Vagina (tissue), 2 donors: ENCODE results near the gene FSTL4.

ENCODE experiments used
- POLR2A ChIP-seq, 2 donors: fragments of 450-650 bp; IDR thresholded peaks; one replicate each; pipeline ENCODE4 v1.6.1; 2017; ENCODE audit warnings: antibody characterized with exemption in 2 of 2, mild to moderate bottlenecking in 2 of 2, moderate library complexity in 2 of 2
- POLR2AphosphoS5 ChIP-seq, 2 donors: sonication (generic); formaldehyde crosslinking; IDR thresholded peaks; one replicate each; pipeline ENCODE4 v1.9.0; 2017; ENCODE audit warnings: antibody characterized with exemption in 2 of 2, mild to moderate bottlenecking in 2 of 2, low read depth in 1 of 2; ENCODE audit not compliant: insufficient read depth in 1 of 2
- TF ChIP-seq, protein P1 (sequence below), 3 experiments: fragments of 450-650 bp in 2 of 3; fragments of 200-600 bp in 1 of 3; sonication (generic) in 1 of 3; IDR thresholded peaks; one replicate each; pipeline ENCODE4 v1.5.1; 2017 to 2019; ENCODE audit warnings: antibody characterized with exemption in 3 of 3, mild to moderate bottlenecking in 2 of 3, moderate library complexity in 2 of 3

DNA sequence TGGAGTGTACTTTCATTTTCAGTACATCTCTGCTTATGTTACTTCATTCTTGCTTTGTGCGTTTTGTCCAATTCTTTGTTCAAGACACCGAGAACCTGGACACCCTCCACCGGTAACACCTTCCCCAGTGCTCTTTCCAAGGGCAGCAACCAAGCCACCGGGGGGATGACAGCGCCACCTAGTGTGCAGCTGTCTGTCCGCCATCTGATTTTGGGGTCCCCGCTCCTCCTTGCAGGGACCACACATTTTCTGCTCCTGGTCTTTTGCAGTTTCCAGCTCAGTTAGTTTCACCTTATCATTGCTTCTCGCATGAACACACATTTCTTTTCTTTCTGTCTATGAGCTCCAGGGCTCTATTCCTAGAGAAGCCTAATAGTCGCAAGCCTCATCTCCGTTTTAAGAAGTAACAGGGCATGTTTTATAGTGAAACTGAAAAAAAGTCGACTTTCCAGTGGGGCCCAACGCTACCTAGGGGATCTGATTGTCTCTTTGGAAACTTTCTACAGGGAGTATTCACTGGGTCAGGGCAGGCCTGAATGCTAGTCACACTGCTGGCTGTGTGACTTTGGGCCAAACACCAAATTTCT, 152.1 kb downstream of the FSTL4 start:
- TF ChIP-seq POLR2AphosphoS5 (IDR thresholded peaks at IDR 0.05; ENCODE audit: insufficient read depth in 1 of 2, low read depth in 1 of 2), result no peak
- TF ChIP-seq, protein P1, sequence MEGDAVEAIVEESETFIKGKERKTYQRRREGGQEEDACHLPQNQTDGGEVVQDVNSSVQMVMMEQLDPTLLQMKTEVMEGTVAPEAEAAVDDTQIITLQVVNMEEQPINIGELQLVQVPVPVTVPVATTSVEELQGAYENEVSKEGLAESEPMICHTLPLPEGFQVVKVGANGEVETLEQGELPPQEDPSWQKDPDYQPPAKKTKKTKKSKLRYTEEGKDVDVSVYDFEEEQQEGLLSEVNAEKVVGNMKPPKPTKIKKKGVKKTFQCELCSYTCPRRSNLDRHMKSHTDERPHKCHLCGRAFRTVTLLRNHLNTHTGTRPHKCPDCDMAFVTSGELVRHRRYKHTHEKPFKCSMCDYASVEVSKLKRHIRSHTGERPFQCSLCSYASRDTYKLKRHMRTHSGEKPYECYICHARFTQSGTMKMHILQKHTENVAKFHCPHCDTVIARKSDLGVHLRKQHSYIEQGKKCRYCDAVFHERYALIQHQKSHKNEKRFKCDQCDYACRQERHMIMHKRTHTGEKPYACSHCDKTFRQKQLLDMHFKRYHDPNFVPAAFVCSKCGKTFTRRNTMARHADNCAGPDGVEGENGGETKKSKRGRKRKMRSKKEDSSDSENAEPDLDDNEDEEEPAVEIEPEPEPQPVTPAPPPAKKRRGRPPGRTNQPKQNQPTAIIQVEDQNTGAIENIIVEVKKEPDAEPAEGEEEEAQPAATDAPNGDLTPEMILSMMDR (IDR thresholded peaks at IDR 0.05), result peak in 1 of 3 experiments; percentile 17
- TF ChIP-seq POLR2A (IDR thresholded peaks at IDR 0.05), result no peak
